Measurements from ENCODE around the gene MYOF. TPM values are rescaled to one million over a fixed set of nuclear protein-coding genes. Genes with fewer than 3 reads are reported as not detected.

Gene MYOF
- total and polyA plus RNA-seq, 2 donors from 2014 or later = 11.5 to 134 TPM

DNA sequence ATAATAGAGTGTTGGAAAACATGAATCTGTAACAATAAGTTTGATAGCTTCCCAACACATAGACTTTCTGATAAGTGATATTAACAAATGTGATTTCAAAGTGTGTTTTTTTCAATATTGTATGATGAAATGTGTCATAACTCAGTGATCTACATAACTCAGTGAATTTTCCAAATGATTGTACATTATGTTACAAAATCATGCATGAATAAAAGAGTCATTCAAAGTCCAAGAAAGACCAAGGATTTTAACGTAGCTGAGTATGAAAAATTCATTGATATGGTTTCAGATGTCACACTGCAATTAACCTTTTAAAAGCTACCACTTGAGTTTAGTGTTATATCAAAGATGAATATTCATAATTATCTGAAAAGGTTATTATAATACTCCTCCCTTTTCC, 111.2 kb downstream of the MYOF start:
- Histone ChIP-seq H3K36me3 (ENCODE audit: control insufficient read depth in 2 of 3, insufficient read depth in 3 of 3, low read length in 3 of 3) (peaks cover 3 to 7% (median 7%) of the 10 kb centered on the region in 3 donors), H3K4me1 (ENCODE audit: control insufficient read depth in 2 of 3, insufficient read depth in 2 of 3, low read depth in 1 of 3, low read length in 3 of 3) (no peaks in the 10 kb centered on the region), H3K4me3 (ENCODE audit: low read length in 3 of 3) (no peak overlapping the region), H3K27me3 (ENCODE audit: control insufficient read depth, insufficient read depth, low read length) (no peaks in the 10 kb centered on the region), H3K27ac (ENCODE audit: low read depth in 2 of 2, low read length in 2 of 2) (no peak overlapping the region), H3K9ac (ENCODE audit: low read length in 3 of 3) (no peak overlapping the region), H3K9me3 (ENCODE audit: control insufficient read depth in 2 of 3, insufficient read depth in 1 of 3, low read length in 3 of 3) (no peaks in the 10 kb centered on the region)
- intact Hi-C loops (cut with DNase I) = no loop called here
- FAIRE-seq (no peak), DNase-seq (no peak)
- TF ChIP-seq, protein P1, sequence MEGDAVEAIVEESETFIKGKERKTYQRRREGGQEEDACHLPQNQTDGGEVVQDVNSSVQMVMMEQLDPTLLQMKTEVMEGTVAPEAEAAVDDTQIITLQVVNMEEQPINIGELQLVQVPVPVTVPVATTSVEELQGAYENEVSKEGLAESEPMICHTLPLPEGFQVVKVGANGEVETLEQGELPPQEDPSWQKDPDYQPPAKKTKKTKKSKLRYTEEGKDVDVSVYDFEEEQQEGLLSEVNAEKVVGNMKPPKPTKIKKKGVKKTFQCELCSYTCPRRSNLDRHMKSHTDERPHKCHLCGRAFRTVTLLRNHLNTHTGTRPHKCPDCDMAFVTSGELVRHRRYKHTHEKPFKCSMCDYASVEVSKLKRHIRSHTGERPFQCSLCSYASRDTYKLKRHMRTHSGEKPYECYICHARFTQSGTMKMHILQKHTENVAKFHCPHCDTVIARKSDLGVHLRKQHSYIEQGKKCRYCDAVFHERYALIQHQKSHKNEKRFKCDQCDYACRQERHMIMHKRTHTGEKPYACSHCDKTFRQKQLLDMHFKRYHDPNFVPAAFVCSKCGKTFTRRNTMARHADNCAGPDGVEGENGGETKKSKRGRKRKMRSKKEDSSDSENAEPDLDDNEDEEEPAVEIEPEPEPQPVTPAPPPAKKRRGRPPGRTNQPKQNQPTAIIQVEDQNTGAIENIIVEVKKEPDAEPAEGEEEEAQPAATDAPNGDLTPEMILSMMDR (IDR thresholded peaks at IDR 0.05; ENCODE audit: borderline replicate concordance, extremely low read depth, insufficient read depth) = no peak

DNA sequence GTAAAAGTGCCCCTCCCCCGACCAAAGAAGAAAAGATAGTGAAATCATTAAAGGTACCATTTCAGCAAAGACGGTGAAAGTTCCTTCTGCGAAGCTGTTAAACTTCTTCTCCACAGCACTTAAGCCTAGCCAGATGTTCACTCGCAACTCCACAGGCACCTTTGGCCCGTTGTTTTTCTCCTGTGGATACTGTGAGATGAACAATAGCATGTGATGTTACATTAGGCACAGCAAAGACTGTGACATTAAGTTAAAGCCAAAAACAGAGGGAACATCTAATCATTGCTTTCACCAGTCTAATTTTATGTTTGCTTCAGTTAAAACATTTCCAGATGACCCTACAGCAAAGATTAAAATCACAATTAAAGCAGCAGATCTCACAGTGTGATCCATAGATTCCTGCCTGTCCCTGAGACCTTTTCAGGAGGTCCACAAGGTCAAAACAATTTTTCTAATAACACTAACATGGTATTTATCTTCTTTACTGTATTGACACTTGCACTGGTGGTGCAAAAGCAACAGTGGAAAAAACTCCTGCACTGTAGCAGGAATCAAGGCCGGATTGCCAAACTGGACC, 112.5 kb downstream of the MYOF start:
- peaks cover 3 to 9% (median 7%) of the 10 kb centered on the region in 3 donors for H3K36me3 ChIP-seq (ENCODE audit: control insufficient read depth in 2 of 3, insufficient read depth in 3 of 3, low read length in 3 of 3)
- H3K27ac ChIP-seq (ENCODE audit: low read depth in 2 of 2, low read length in 2 of 2) = no peak overlapping the region
- FAIRE-seq = no peak
- no peaks in the 10 kb centered on the region for H3K4me1 ChIP-seq (ENCODE audit: control insufficient read depth in 2 of 3, insufficient read depth in 2 of 3, low read depth in 1 of 3, low read length in 3 of 3)
- DNase-seq = no peak
- no peaks in the 10 kb centered on the region for H3K9me3 ChIP-seq (ENCODE audit: control insufficient read depth in 2 of 3, insufficient read depth in 1 of 3, low read length in 3 of 3)
- no peak overlapping the region for H3K4me3 ChIP-seq (ENCODE audit: low read length in 3 of 3)
- TF ChIP-seq, protein P1 (IDR thresholded peaks at IDR 0.05; ENCODE audit: borderline replicate concordance, extremely low read depth, insufficient read depth) = no peak
- H3K9ac ChIP-seq (ENCODE audit: low read length in 3 of 3) = no peak overlapping the region
- no peaks in the 10 kb centered on the region for H3K27me3 ChIP-seq (ENCODE audit: control insufficient read depth, insufficient read depth, low read length)
- intact Hi-C loops (cut with DNase I) = no loop called here

DNA sequence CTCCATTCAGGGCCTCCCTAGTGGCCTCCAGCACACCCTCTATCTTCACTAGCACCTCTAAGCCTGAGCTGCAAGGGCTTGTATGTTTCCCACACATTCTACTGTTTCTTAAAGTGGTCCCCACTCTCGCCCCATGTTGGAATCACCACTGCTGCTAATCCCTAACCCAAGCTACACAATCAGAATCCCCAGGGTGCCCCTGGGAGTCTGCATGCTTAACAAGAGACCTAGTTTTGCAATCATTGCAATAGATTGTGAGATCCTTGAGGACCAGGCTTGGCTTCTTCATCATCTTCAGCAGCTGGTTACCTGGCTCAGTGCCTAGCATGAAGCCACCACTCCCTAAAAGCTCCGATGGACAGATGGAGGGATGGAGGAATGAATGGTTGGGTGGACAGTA, 113.9 kb downstream of the MYOF start:
- Histone ChIP-seq H3K9ac (ENCODE audit: low read length in 3 of 3) (no peak overlapping the region), H3K4me3 (ENCODE audit: low read length in 3 of 3) (no peak overlapping the region), H3K4me1 (ENCODE audit: control insufficient read depth in 2 of 3, insufficient read depth in 2 of 3, low read depth in 1 of 3, low read length in 3 of 3) (no peaks in the 10 kb centered on the region), H3K27me3 (ENCODE audit: control insufficient read depth, insufficient read depth, low read length) (no peaks in the 10 kb centered on the region), H3K27ac (ENCODE audit: low read depth in 2 of 2, low read length in 2 of 2) (no peak overlapping the region), H3K9me3 (ENCODE audit: control insufficient read depth in 2 of 3, insufficient read depth in 1 of 3, low read length in 3 of 3) (no peaks in the 10 kb centered on the region), H3K36me3 (ENCODE audit: control insufficient read depth in 2 of 3, insufficient read depth in 3 of 3, low read length in 3 of 3) (peaks cover 0 to 9% (median 7%) of the 10 kb centered on the region in 3 donors)
- no peak for DNase-seq
- FAIRE-seq = no peak
- TF ChIP-seq, protein P1 (IDR thresholded peaks at IDR 0.05; ENCODE audit: borderline replicate concordance, extremely low read depth, insufficient read depth) = no peak
- intact Hi-C loops (cut with DNase I) = no loop called here

DNA sequence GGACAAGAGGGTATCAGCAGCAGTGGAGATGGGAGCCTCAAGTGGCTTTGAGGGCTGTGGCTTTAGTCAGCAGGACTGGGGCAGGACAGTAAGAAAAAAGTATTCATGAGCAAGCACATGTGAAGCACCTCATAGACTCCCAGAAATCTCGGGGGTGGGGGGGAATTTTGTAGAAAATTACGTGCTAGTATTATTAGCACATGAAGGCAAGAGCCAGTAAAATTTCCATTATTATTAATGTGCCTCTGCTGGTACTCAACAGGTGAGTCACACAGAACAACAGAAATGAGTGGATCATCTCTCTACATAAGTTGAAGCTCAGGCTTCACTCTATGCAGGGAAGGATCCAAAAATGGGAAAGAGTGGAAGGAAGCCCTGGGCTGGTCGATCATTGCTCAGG, 114.5 kb downstream of the MYOF start:
- intact Hi-C loops (cut with DNase I) = no loop called here
- Histone ChIP-seq H3K36me3 (ENCODE audit: control insufficient read depth in 2 of 3, insufficient read depth in 3 of 3, low read length in 3 of 3) (peaks cover 0 to 6% (median 5%) of the 10 kb centered on the region in 3 donors), H3K4me1 (ENCODE audit: control insufficient read depth in 2 of 3, insufficient read depth in 2 of 3, low read depth in 1 of 3, low read length in 3 of 3) (no peaks in the 10 kb centered on the region), H3K27ac (ENCODE audit: low read depth in 2 of 2, low read length in 2 of 2) (no peak overlapping the region), H3K27me3 (ENCODE audit: control insufficient read depth, insufficient read depth, low read length) (no peaks in the 10 kb centered on the region), H3K9ac (ENCODE audit: low read length in 3 of 3) (no peak overlapping the region), H3K4me3 (ENCODE audit: low read length in 3 of 3) (no peak overlapping the region), H3K9me3 (ENCODE audit: control insufficient read depth in 2 of 3, insufficient read depth in 1 of 3, low read length in 3 of 3) (no peaks in the 10 kb centered on the region)
- FAIRE-seq = no peak
- TF ChIP-seq, protein P1 (IDR thresholded peaks at IDR 0.05; ENCODE audit: borderline replicate concordance, extremely low read depth, insufficient read depth) = no peak
- no peak for DNase-seq

All from kidney (tissue), 14 donors.